Measurements from ENCODE around the gene RHCE.

Gene RHCE

GRCh38 chr1:25430073-25430966, 9.7 kb upstream of the RHCE start, which contains the start of gene MACO1 (continued):
- TF ChIP-seq PRDM10 (tag by site-specific recombination; IDR thresholded peaks at IDR 0.05) = peak; percentile 66
- TF ChIP-seq ZNF211 (tag by site-specific recombination; IDR thresholded peaks at IDR 0.05; ENCODE audit: low read depth) = no peak
- TF ChIP-seq ZNF24 (tag by site-specific recombination; IDR thresholded peaks at IDR 0.05) = peak; percentile 90
- peak; percentile 54; the same call in 1 of the 2 replicates for TF ChIP-seq ZNF324 (tag by site-specific recombination; IDR thresholded peaks at IDR 0.05)
- TF ChIP-seq PBX3 (CRISPR knock-in tag; IDR thresholded peaks at IDR 0.05) = peak; percentile 85; the same call in 1 of the 2 replicates
- TF ChIP-seq BCL6B (tag by site-specific recombination; IDR thresholded peaks at IDR 0.05) = no peak
- no peak for TF ChIP-seq OVOL3 (tag by site-specific recombination; IDR thresholded peaks at IDR 0.05)
- peak; percentile 89 for TF ChIP-seq SP2 (tag by site-specific recombination; IDR thresholded peaks at IDR 0.05)
- TF ChIP-seq ZNF549 (tag by site-specific recombination; IDR thresholded peaks at IDR 0.05) = no peak
- TF ChIP-seq KLF10 (tag by site-specific recombination; IDR thresholded peaks at IDR 0.05) = peak; percentile 69
- peak; percentile 42; the same call in 1 of the 2 replicates for TF ChIP-seq KLF8 (tag by site-specific recombination; IDR thresholded peaks at IDR 0.05)
- TF ChIP-seq ZNF18 (tag by site-specific recombination; IDR thresholded peaks at IDR 0.05) = peak; percentile 16; the same call in 1 of the 2 replicates
- peak; percentile 67 for TF ChIP-seq ZIC2 (tag by site-specific recombination; IDR thresholded peaks at IDR 0.05)
- peak; percentile 66; the same call in 1 of the 2 replicates for TF ChIP-seq ZSCAN30 (tag by site-specific recombination; IDR thresholded peaks at IDR 0.05)
- peak; percentile 91 for TF ChIP-seq ZBTB20 (tag by site-specific recombination; IDR thresholded peaks at IDR 0.05)
- 0 out of 2 replicates have a peak, but pooled peaks have one; percentile 35 for TF ChIP-seq ZNF639 (tag by site-specific recombination; IDR thresholded peaks at IDR 0.05)
- no peak for TF ChIP-seq SETDB1 (IDR thresholded peaks at IDR 0.05; ENCODE audit: insufficient read length, low read length)
- 0 out of 2 replicates have a peak, but pooled peaks have one; percentile 9 for TF ChIP-seq WT1 (tag by site-specific recombination; IDR thresholded peaks at IDR 0.05)
- no peak for TF ChIP-seq ZNF302 (tag by site-specific recombination; IDR thresholded peaks at IDR 0.05; ENCODE audit: low read depth)
- TF ChIP-seq ZBTB21 (tag by site-specific recombination; IDR thresholded peaks at IDR 0.05) = peak; percentile 63; the same call in 1 of the 2 replicates
- no peak for TF ChIP-seq BCL11A (tag by site-specific recombination; IDR thresholded peaks at IDR 0.05; ENCODE audit: low read depth)
- peak; percentile 83 for TF ChIP-seq ZNF629 (tag by site-specific recombination; IDR thresholded peaks at IDR 0.05)
- TF ChIP-seq ZSCAN4 (tag by site-specific recombination; IDR thresholded peaks at IDR 0.05) = peak; percentile 91
- peak; percentile 64 for TF ChIP-seq SP3 (tag by site-specific recombination; IDR thresholded peaks at IDR 0.05)
- peak; percentile 60 for TF ChIP-seq KLF1 (tag by site-specific recombination; IDR thresholded peaks at IDR 0.05)

All from HEK293 (cell line).